Limb (tissue), 2 donors: ENCODE results near the gene SGCD.

Experiments used
- DNase-seq, 2 donors: peaks; one replicate each; pipeline ENCODE4 v3.0.0-alpha.2; 2016; ENCODE audit errors: extremely low spot score in 2 of 2

The SGCD gene

GRCh38 chr5:156685481-156685880 is 358.5 kb downstream of the SGCD start:
- no peak for DNase-seq

GRCh38 chr5:156686380-156686779 is 359.4 kb downstream of the SGCD start:
- no peak for DNase-seq

- no peak for DNase-seq
Observed at GRCh38 chr5:156686796-156687195, 359.8 kb downstream of the SGCD start.

DNA sequence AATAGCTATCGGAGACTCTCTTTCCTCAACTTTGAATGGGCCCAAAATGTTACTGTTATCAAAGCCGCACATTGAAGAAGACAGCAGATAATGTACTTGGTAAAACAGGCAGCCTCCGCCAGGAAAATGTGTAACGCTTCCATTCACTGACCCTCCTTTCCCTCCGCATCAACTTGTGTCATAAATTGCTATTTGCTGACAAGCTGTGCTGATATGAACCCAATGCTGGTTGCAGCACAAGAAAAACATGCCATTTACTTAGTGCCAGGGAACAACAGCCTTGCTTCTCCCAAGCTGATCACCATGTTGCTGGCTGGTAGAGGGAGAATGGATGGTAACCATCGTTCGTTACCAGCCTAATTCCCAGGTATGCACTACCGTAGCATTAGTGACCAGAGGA is 360.6 kb downstream of the SGCD start:
- DNase-seq = no peak

- no peak for DNase-seq
Observed at GRCh38 chr5:156691572-156691971, 364.6 kb downstream of the SGCD start.

DNA sequence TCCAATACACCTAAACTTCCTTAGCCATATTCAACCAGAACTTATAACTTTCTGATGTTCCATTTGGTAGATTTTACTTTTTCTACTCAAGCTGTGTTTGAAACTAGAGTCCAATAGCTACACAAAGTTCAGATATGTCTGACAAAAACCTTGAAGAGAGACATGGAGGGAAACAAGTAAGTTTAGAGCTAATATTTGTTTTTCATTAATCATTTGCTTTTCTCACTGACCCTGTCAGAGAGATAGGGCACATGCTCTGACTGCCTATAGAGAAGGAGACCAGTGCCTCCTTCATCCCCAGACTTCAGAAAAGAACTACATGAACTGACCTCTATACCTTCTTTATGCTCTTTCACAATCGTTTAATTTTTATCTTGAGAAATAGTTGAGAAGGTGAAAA is 366.1 kb downstream of the SGCD start:
- no peak for DNase-seq

GRCh38 chr5:156694598-156694997 is 367.6 kb downstream of the SGCD start:
- no peak for DNase-seq

DNA sequence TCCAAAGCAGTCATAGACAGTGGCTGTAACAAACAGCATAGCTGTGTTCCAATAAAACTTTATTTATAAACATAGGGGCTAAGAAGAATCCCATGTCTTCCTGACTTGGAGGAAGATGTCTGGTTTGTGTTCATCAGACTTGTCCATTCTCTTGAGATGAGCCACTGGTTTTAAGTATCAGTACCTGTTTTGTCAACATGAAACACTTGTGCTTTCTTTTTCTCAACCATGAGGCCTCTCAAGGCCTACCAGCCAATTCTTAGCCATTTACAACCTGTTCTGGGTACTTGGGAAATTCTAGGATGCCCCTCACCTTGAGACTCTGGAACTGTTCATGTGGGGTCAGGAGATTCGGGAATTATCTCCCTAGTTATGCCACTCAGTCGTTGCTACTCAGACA is 368.8 kb downstream of the SGCD start:
- no peak for DNase-seq

GRCh38 chr5:156698323-156698722 is 371.4 kb downstream of the SGCD start:
- DNase-seq = no peak

DNA sequence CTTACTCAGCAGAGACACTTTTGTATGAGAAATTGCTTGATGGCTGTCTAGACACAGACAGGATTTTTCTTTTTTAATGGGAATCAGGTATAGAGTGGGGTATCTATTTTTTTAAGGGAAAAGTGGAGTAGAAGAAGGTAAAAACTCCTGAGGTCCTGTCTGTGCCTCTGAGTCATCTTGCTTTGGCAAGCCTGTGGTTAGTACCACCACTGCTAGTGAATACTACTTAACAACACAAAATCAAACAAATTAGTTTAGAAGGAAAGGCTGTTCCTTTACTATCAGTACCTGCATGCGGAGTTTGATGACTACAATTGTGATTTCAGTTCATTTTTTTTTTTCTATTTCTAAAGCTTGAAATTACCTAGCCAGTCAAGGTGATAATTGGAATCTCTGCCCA is 372.2 kb downstream of the SGCD start:
- DNase-seq = no peak

- DNase-seq = no peak
Observed at GRCh38 chr5:156704139-156704538, 377.2 kb downstream of the SGCD start.

DNA sequence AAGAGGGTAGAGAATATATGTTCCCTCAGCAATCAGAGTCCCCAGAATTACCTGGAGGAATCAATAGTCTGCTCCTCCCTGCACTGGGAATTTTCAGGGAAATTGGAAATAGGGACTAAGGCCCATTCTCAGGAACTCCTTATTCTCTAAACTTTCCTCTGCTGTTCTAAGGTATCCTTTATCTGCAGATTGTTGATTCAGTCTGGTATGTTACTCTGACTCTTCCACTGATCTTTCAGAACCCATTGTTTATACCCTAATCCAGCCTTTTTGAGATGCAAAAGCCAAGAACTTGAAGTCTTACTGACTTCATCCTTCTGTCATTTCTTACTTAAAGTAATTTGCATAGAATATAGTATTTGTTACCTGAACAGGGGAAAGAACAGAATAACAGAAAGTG is 379.7 kb downstream of the SGCD start:
- DNase-seq = no peak

- no peak for DNase-seq
Observed at GRCh38 chr5:156707750-156708149, 380.8 kb downstream of the SGCD start.

- DNase-seq = no peak
Observed at GRCh38 chr5:156715287-156715686, 388.3 kb downstream of the SGCD start.

DNA sequence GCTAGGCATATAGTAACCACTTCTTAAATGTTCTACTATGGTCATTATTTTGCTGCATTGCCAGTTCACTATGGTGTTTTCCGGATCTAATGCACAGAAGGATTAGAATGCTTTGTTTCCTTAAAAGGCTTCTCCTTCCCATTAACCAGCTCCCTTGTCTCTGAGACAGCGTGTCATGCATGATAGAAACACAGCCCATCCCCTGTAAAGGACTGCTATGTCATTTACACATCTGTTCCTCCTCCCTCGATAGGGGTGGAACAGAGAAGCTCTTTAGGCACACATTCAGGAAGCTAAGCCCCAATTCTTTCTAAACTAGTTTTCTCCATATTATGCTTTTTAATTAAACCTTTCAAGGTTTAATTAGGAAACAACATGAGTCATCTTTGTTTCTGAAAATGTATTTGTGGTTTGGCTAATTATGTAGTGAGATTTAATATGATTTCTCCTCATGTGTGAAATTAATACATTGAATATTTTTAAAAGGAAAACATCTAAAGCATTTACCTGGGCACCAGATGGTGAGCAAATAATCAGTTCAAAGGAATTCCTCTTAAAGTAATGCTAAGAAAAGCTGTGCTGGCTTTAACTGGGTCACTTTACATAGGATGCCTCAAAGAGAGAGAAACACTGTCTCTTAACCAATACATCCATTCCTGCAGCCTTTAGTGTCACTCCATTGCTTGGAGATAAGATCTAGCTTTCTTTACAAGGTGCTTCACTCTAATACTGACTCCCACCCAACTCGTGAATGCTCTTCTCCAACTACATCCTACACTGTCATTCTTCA is 389.8 kb downstream of the SGCD start:
- DNase-seq = no peak

- no peak for DNase-seq
Observed at GRCh38 chr5:156718985-156719384, 392.0 kb downstream of the SGCD start.

GRCh38 chr5:156722358-156722757 is 395.4 kb downstream of the SGCD start:
- no peak for DNase-seq

- DNase-seq = no peak
Observed at GRCh38 chr5:156735477-156735876, 408.5 kb downstream of the SGCD start.

GRCh38 chr5:156741516-156741915 is 414.6 kb downstream of the SGCD start:
- DNase-seq = no peak

GRCh38 chr5:156753846-156754245 is 426.9 kb downstream of the SGCD start:
- no peak for DNase-seq

- DNase-seq = no peak
Observed at GRCh38 chr5:156755421-156756087, 428.6 kb downstream of the SGCD start.

GRCh38 chr5:156758011-156758791 is 431.2 kb downstream of the SGCD start:
- DNase-seq = no peak
